Activated CD4-positive, alpha-beta memory T cell treated with anti-CD3 and anti-CD28 coated beads for 36 hours (primary cell): ENCODE data around the gene ATP6V0A1. TPM values are rescaled to one million over a fixed set of nuclear protein-coding genes. Genes with fewer than 3 reads are reported as not detected.

Experiments used
- CTCF ChIA-PET: fragments of 350-600 bp; sonication (Branson Sonifier 250); formaldehyde crosslinking; loops from one replicate; lab custom pipeline; 2021; ENCODE audit warnings: antibody characterized with exemption, inconsistent platforms; lab: Charles Lee
- POLR2A ChIA-PET: fragments of 350-600 bp; sonication (Branson Sonifier 250); formaldehyde crosslinking; loops from one replicate; lab custom pipeline; 2021; ENCODE audit warnings: antibody characterized with exemption; lab: Charles Lee
- DNase-seq: peaks from one replicate; pipeline ENCODE4 v3.0.0-alpha.2; 2020
- H3K27ac Mint-ChIP-seq: one replicate; pipeline ENCODE4 v1.8.0; 2021; ENCODE audit warnings: mixed read lengths
- H3K27me3 Mint-ChIP-seq: one replicate; pipeline ENCODE4 v1.8.0; 2021; ENCODE audit warnings: mixed read lengths
- H3K36me3 Mint-ChIP-seq: one replicate; pipeline ENCODE4 v1.8.0; 2021; ENCODE audit warnings: mixed read lengths
- H3K4me1 Mint-ChIP-seq: one replicate; pipeline ENCODE4 v1.8.0; 2021; ENCODE audit warnings: low read depth, mixed read lengths
- H3K4me3 Mint-ChIP-seq: one replicate; pipeline ENCODE4 v1.8.0; 2021; ENCODE audit warnings: mild to moderate bottlenecking, mixed read lengths
- H3K9me3 Mint-ChIP-seq: one replicate; pipeline ENCODE4 v1.8.0; 2021; ENCODE audit warnings: mixed read lengths
- intact Hi-C: fragments of 100-400 bp; cut with micrococcal nuclease; formaldehyde crosslinking; loops from one replicate; pipeline ENCODE4 v1.15.1; 2023
- total RNA-seq, 2 experiments: library from RNA; stranded (reverse); gene quantifications; one replicate each; pipeline ENCODE4 v1.2.3, GENCODE V29; 2021

Gene ATP6V0A1
- total RNA-seq, 2 experiments from 2014 or later: 12.0 to 13.2 TPM

DNA sequence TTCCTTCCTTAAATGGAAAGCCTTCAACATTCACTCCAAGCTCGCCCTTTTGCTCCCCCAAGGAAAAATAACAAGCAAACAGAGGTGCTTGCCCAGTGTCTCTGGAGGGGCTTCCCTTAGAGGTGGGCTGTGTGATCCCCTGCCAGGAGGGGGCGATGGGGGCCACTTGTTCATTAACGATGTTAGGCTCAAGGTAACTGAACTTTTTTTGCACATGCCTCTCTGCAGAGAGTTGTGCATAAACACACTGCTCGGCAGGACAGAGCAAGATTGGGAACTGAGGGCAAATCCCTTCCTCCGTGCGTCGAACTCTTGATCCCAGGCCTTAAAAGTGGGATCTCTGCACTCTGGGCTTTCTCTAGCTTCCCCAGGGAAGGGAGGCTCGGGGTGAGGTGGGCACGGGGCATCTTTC is 61.9 kb downstream of the ATP6V0A1 start:
- intact Hi-C loops: loop anchor here (5.0 kb wide), 1 partner anchor 198 kb away; no protein-coding TSS in a partner anchor
- POLR2A ChIA-PET: no interaction called here
- CTCF ChIA-PET: interaction anchor here (0.8 to 3.4 kb wide), 8 partner anchors 10 to 209 kb away, joined by 3 to 29 read pairs (median 4); no protein-coding TSS in a partner anchor
- DNase-seq: peak; percentile 33
- Mint-ChIP-seq H3K9me3 (no peaks in the 10 kb centered on the region), H3K4me1 (peaks cover 15% of the 10 kb centered on the region), H3K4me3 (no peak overlapping the region), H3K36me3 (peaks cover 10% of the 10 kb centered on the region), H3K27ac (no peak overlapping the region), H3K27me3 (peaks cover 9% of the 10 kb centered on the region)

DNA sequence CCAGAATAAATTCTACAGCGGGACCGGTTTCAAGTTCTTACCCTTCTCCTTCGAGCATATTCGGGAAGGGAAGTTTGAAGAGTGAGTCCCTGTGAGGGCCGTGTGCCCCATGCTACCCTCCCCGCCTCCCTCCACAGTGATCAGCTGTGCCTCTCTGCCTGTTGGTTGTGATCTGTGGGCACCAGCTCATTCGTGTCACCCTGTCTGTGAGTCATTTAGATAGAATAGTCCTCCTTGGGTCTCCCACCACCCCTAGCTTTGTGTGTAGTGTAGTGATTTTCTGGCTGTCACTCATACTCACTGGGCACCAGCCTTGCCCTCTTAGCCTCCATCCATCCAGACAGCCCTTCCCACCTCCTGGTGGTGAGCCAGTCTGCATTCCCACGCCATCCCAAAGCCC is 62.4 kb downstream of the ATP6V0A1 start:
- H3K27ac Mint-ChIP-seq: no peak overlapping the region
- ChIA-PET POLR2A (no interaction called here), CTCF (interaction anchor here (0.7 to 2.9 kb wide), 7 partner anchors 10 to 209 kb away, joined by 3 to 11 read pairs (median 4); no protein-coding TSS in a partner anchor)
- H3K27me3 Mint-ChIP-seq: peaks cover 9% of the 10 kb centered on the region
- H3K4me1 Mint-ChIP-seq: peaks cover 15% of the 10 kb centered on the region
- no peaks in the 10 kb centered on the region for H3K9me3 Mint-ChIP-seq
- no peak for DNase-seq
- H3K4me3 Mint-ChIP-seq: no peak overlapping the region
- peaks cover 10% of the 10 kb centered on the region for H3K36me3 Mint-ChIP-seq
- intact Hi-C loops: loop anchor here (5.0 kb wide), 1 partner anchor 199 kb away; no protein-coding TSS in a partner anchor

DNA sequence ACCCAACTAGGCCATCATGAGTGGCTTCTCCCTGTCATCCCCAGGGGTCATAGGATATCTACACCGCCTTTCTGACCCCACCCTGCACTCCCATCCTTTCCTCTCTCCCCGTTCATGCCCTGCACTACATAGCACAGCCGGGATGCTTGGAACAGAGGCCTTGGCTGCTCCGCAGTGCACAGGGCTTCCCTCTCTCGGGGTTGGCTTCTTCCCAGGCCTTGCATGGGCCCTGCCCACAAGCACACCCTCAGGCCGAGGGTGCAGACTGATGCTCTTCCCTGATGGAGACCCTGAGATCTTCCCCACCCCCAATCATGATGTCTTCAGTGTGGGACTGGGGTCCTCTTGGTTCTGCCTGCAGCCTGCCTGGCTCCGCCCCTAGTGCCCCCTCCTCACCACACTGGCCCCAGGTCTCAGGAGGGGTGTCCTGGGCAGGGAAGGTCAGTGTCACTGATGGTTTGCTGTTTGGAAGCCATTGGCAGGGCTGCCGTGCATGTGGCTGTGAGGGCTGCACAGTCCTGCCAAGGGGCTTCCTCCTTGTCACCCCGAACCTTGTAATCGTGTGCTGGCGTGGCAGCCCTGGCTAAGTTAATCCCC is 63.1 kb downstream of the ATP6V0A1 start:
- intact Hi-C loops: loop anchor here (5.0 kb wide), 1 partner anchor 199 kb away; no protein-coding TSS in a partner anchor
- Mint-ChIP-seq H3K4me3 (no peak overlapping the region), H3K36me3 (peaks cover 10% of the 10 kb centered on the region), H3K27ac (no peak overlapping the region), H3K9me3 (no peaks in the 10 kb centered on the region), H3K4me1 (peaks cover 15% of the 10 kb centered on the region), H3K27me3 (peaks cover 9% of the 10 kb centered on the region)
- no peak for DNase-seq
- ChIA-PET POLR2A (no interaction called here), CTCF (interaction anchor here (0.7 to 2.7 kb wide), 4 partner anchors 9 to 210 kb away, joined by 3 to 11 read pairs (median 4); no protein-coding TSS in a partner anchor)

DNA sequence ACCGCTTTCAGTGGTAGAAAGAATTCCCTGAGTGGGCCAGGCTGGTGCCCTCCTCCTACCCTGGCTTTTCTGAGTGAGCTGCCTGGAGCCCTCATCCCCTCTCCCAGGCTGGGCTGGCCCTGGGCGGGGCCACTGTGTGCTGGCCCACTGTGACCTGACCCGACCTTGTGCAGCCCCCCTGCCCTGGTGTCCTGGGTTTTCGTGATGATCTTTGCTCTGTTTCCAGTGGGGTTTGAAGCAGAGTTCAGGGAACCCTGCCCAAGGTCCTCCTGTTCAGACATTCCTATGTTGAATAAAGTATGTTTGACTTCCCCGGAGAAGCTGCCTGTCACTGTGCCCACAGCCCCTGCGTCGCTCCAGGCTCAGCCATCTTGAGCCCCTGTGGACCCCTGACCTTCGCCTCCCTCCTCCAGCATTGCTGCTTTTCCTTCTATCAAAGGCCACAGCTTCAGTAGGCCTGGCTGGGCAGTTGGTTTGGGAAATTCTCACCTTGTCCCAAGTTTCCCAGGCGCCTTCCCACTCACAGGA is 63.6 kb downstream of the ATP6V0A1 start:
- Mint-ChIP-seq H3K9me3 (no peaks in the 10 kb centered on the region), H3K4me3 (no peak overlapping the region), H3K4me1 (peaks cover 15% of the 10 kb centered on the region), H3K27ac (no peak overlapping the region), H3K36me3 (peaks cover 10% of the 10 kb centered on the region), H3K27me3 (peaks cover 9% of the 10 kb centered on the region)
- no peak for DNase-seq
- POLR2A ChIA-PET: no interaction called here
- intact Hi-C loops: loop anchor here (5.0 kb wide), 1 partner anchor 200 kb away; no protein-coding TSS in a partner anchor
- CTCF ChIA-PET: interaction anchor here (0.7 kb wide), 1 partner anchor 83 kb away, joined by 3 read pairs; no protein-coding TSS in a partner anchor

DNA sequence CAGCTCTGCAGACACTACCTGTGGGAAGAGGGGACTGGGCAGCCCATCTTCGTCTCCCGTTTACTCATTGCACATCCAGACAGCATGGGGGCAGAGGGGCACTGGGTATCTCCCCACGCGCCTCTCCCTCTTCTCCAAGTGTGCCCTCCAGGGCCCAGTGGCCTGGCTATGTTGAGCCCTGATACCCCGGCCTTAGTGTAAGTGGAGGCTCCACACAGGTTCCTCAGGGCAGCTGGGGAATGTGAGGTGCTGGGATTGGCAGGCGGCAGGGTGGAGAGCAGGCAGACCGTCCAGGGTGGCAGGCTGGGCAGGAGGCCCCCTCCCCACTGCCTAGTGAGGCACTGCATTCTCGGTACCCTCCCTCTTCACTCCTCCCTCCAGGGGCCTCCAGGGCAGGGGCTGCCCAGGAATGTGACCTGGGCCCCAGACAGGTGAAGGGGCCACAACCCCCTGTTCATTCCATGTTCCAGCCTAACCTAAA is 64.2 kb downstream of the ATP6V0A1 start:
- ChIA-PET POLR2A (interaction anchor here (0.6 kb wide), 1 partner anchor 11 kb away, joined by 3 read pairs; no protein-coding TSS in a partner anchor), CTCF (interaction anchor here (0.7 kb wide), 1 partner anchor 84 kb away, joined by 3 read pairs; no protein-coding TSS in a partner anchor)
- no peaks in the 10 kb centered on the region for H3K9me3 Mint-ChIP-seq

DNA sequence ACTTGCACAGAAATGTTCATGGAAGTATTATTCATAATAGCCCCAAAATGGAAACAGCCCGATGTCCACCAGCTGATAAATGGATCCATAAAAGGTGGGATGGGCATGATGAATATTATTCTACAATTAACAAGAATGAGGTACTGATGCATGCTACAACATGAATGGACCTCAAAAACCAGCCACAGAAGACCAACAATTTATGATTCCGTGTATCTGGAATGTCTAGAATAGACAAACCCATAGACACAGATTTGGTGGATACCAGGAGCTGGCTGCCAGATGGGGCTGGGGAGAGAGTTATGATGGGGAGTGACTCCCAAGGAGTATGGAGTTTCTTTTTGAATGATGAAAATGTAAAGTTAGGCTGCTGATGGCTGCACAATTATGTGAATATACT is 66.5 kb downstream of the ATP6V0A1 start:
- ChIA-PET POLR2A (interaction anchor here (1.0 kb wide), 1 partner anchor 93 kb away, joined by 3 read pairs; no protein-coding TSS in a partner anchor), CTCF (interaction anchor here (0.6 to 1.9 kb wide), 3 partner anchors 11 to 204 kb away, joined by 3 to 7 read pairs (median 4); partner anchors contain the start of gene NAGLU)
- no peak overlapping the region for H3K4me3 Mint-ChIP-seq
- H3K36me3 Mint-ChIP-seq: peaks cover 10% of the 10 kb centered on the region
- H3K4me1 Mint-ChIP-seq: peaks cover 25% of the 10 kb centered on the region
- no peak overlapping the region for H3K27ac Mint-ChIP-seq
- H3K27me3 Mint-ChIP-seq: peaks cover 9% of the 10 kb centered on the region
- H3K9me3 Mint-ChIP-seq: no peaks in the 10 kb centered on the region
- no peak for DNase-seq
- intact Hi-C loops: no loop called here

More for the DNA sequence above, 64.2 kb downstream of the ATP6V0A1 start:
- intact Hi-C loops: loop anchor here (5.0 kb wide), 1 partner anchor 201 kb away; no protein-coding TSS in a partner anchor
- H3K27ac Mint-ChIP-seq: no peak overlapping the region
- H3K27me3 Mint-ChIP-seq: peaks cover 9% of the 10 kb centered on the region
- H3K36me3 Mint-ChIP-seq: peaks cover 10% of the 10 kb centered on the region
- no peak for DNase-seq
- H3K4me1 Mint-ChIP-seq: peaks cover 15% of the 10 kb centered on the region
- no peak overlapping the region for H3K4me3 Mint-ChIP-seq

DNA sequence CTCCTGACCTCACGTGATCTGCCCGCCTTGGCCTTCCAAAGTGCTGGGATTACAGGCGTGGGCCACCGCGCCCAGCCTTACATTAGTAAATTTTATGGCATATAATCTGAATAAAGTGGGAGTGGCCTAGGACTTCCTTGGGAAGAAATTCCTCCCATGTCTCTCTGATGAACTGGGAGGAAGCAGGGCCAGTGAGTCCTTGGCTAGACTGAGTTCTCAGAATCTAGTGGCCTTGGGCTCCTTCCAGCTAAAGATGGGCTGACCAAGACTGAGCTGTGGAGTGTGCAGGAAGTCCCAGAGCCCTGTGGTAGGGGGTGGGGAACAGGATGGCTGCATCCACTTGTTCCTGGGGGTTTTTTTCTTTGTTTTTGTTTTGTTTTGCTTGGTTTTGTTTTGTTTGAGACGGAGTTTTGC is 67.4 kb downstream of the ATP6V0A1 start:
- ChIA-PET POLR2A (no interaction called here), CTCF (interaction anchor here (1.6 to 2.2 kb wide), 4 partner anchors 103 to 212 kb away, joined by 5 to 23 read pairs (median 13); partner anchors contain the start of gene CAVIN1)
- H3K9me3 Mint-ChIP-seq: no peaks in the 10 kb centered on the region
- peaks cover 10% of the 10 kb centered on the region for H3K36me3 Mint-ChIP-seq
- peaks cover 9% of the 10 kb centered on the region for H3K27me3 Mint-ChIP-seq
- DNase-seq: no peak
- intact Hi-C loops: no loop called here
- no peak overlapping the region for H3K4me3 Mint-ChIP-seq
- no peak overlapping the region for H3K27ac Mint-ChIP-seq
- H3K4me1 Mint-ChIP-seq: peaks cover 31% of the 10 kb centered on the region

DNA sequence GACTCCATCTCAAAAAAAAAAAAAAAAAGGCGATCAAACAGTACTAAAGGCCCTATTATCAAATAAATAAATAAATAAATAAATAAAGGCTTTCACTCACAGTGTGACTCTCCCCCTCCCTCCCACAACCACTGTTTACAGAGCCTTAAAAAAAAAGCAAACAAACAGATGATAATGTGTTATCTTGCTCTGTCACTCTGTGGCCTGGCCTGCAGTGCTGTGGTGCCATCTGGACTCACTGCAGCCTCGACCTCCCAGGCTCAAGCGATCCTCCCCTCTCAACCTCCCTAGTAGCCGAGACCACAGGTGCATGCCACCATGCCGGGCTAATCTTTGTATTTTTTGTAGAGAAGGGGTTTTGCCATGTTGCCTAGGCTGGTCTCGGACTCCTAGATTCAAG is 69.3 kb downstream of the ATP6V0A1 start:
- no peak overlapping the region for H3K4me3 Mint-ChIP-seq
- no peaks in the 10 kb centered on the region for H3K36me3 Mint-ChIP-seq
- H3K9me3 Mint-ChIP-seq: no peaks in the 10 kb centered on the region
- ChIA-PET POLR2A (no interaction called here), CTCF (interaction anchor here (0.6 to 2.2 kb wide), 42 partner anchors 8 to 488 kb away, joined by 3 to 23 read pairs (median 4); partner anchors contain the start of genes CAVIN1 and NAGLU)
- no peak for DNase-seq
- no peak overlapping the region for H3K27ac Mint-ChIP-seq
- peaks cover 37% of the 10 kb centered on the region for H3K4me1 Mint-ChIP-seq
- peaks cover 9% of the 10 kb centered on the region for H3K27me3 Mint-ChIP-seq
- intact Hi-C loops: no loop called here

DNA sequence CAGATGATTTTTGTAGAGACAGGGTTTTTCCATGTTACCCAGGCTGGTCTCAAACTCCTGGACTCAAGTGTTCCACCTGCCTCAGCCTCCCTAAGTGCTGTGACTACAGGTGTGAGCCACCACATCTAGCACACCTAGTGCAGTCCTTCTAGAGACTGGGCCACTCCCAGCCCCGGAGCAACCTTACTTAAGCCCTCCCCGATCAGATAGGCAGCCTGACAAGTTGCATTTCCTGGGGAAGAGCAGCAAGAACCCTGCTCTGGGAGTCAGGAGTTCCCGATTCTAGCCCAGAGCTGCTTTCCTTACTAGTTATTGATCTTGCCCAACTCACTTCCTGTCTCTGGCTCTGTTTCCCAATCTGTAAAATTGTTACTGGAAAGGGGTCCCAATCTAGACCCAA is 70.4 kb downstream of the ATP6V0A1 start:
- H3K36me3 Mint-ChIP-seq: no peaks in the 10 kb centered on the region
- no peak overlapping the region for H3K4me3 Mint-ChIP-seq
- intact Hi-C loops: no loop called here
- no peaks in the 10 kb centered on the region for H3K9me3 Mint-ChIP-seq
- CTCF ChIA-PET: interaction anchor here (1.0 to 1.3 kb wide), 2 partner anchors 13 to 126 kb away, joined by 3 to 5 read pairs; no protein-coding TSS in a partner anchor
- no peak overlapping the region for H3K27ac Mint-ChIP-seq
- H3K4me1 Mint-ChIP-seq: peaks cover 33% of the 10 kb centered on the region
- DNase-seq: no peak
- peaks cover 7% of the 10 kb centered on the region for H3K27me3 Mint-ChIP-seq
- POLR2A ChIA-PET: no interaction called here

DNA sequence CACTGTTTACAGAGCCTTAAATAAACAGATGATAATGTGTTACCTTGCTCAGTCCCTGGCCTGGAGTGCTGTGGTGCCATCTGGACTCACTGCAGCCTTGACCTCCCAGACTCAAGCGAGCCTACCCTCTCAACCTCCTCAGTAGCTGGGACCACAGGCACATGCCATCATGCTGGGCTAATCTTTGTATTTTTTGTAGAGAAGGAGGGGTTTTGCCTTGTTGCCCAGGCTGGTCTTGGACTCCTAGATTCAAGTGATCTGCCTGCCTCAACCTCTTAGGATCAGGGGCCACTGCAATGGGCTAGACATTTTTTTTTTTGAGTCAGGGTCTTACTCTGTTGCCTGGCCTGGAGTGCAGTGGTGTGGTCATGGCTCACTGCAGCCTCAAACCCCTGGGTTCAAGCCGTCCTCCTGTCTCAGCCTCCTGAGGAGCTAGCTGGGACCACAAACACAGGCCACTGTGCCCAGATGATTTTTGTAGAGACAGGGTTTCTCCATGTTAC is 72.3 kb downstream of the ATP6V0A1 start:
- Mint-ChIP-seq H3K27me3 (peaks cover 4% of the 10 kb centered on the region), H3K36me3 (no peaks in the 10 kb centered on the region), H3K4me3 (peak overlapping the region; percentile 70), H3K9me3 (no peaks in the 10 kb centered on the region), H3K4me1 (peaks cover 30% of the 10 kb centered on the region), H3K27ac (no peak overlapping the region)
- ChIA-PET CTCF (interaction anchor here (0.6 to 2.3 kb wide), 5 partner anchors 11 to 103 kb away, joined by 3 to 11 read pairs (median 7); no protein-coding TSS in a partner anchor), POLR2A (interaction anchor here (0.9 kb wide), 1 partner anchor 218 kb away, joined by 3 read pairs; no protein-coding TSS in a partner anchor)
- DNase-seq: no peak
- intact Hi-C loops: loop anchor here (10.0 kb wide), 1 partner anchor 346 kb away; the partner anchor contains the start of genes HCRT and KCNH4
